Measurements from ENCODE around the gene OR4N2. TPM values are rescaled to one million over a fixed set of nuclear protein-coding genes. Genes with fewer than 3 reads are reported as not detected.
"Not testable (repeated sequence)": the region's sequence is repeated elsewhere in the genome, so short reads cannot be mapped to it uniquely, and the experiment has no call there.

OR4N2 gene
- not detected in 2 replicates for total RNA-seq

GRCh38 chr14:19803470-19803869 lies at the start of gene OR4N2:
Gene OR4N2 (plus strand): TSS chr14:19803770. CDS start chr14:19827449, 23,679 bp downstream.
- DNase-seq (ENCODE audit: extremely low read depth, low read depth, low spot score), result not testable (repeated sequence)

- DNase-seq (ENCODE audit: extremely low read depth, low read depth, low spot score), result no peak
These were observed 49.4 kb upstream of the OR4N2 start for GRCh38 chr14:19754172-19754571.

GRCh38 chr14:19771491-19771890 lies 32.1 kb upstream of the OR4N2 start:
- DNase-seq (ENCODE audit: extremely low read depth, low read depth, low spot score), result not testable (repeated sequence)

- DNase-seq (ENCODE audit: extremely low read depth, low read depth, low spot score), result no peak
These were observed 31.6 kb upstream of the OR4N2 start for GRCh38 chr14:19771895-19772430.

GRCh38 chr14:19772454-19772853 lies 31.1 kb upstream of the OR4N2 start:
- not testable (repeated sequence) for DNase-seq (ENCODE audit: extremely low read depth, low read depth, low spot score)

- DNase-seq (ENCODE audit: extremely low read depth, low read depth, low spot score), result not testable (repeated sequence)
These were observed 30.4 kb upstream of the OR4N2 start, which contains the start of gene OR4M1 for GRCh38 chr14:19773204-19773603. Gene OR4M1 (plus strand): TSS chr14:19773504. CDS start chr14:19780323, 6,819 bp downstream.

GRCh38 chr14:19775587-19775986 lies 28.0 kb upstream of the OR4N2 start:
- DNase-seq (ENCODE audit: extremely low read depth, low read depth, low spot score), result no peak

GRCh38 chr14:19785848-19786247 lies 17.7 kb upstream of the OR4N2 start:
- DNase-seq (ENCODE audit: extremely low read depth, low read depth, low spot score), result not testable (repeated sequence)

GRCh38 chr14:19787318-19787717 lies 16.3 kb upstream of the OR4N2 start:
- not testable (repeated sequence) for DNase-seq (ENCODE audit: extremely low read depth, low read depth, low spot score)

GRCh38 chr14:19788150-19788549 lies 15.4 kb upstream of the OR4N2 start:
- DNase-seq (ENCODE audit: extremely low read depth, low read depth, low spot score), result not testable (repeated sequence)

GRCh38 chr14:19796520-19797108 lies 7.0 kb upstream of the OR4N2 start:
- not testable (repeated sequence) for DNase-seq (ENCODE audit: extremely low read depth, low read depth, low spot score)

GRCh38 chr14:19799880-19800279 lies 3.7 kb upstream of the OR4N2 start:
- DNase-seq (ENCODE audit: extremely low read depth, low read depth, low spot score), result no peak

GRCh38 chr14:19800282-19801117 lies 3.1 kb upstream of the OR4N2 start:
- no peak for DNase-seq (ENCODE audit: extremely low read depth, low read depth, low spot score)

- no peak for DNase-seq (ENCODE audit: extremely low read depth, low read depth, low spot score)
These were observed 2.5 kb upstream of the OR4N2 start for GRCh38 chr14:19801118-19801464.

GRCh38 chr14:19813171-19813920 lies 9.8 kb downstream of the OR4N2 start:
- not testable (repeated sequence) for DNase-seq (ENCODE audit: extremely low read depth, low read depth, low spot score)

GRCh38 chr14:19819879-19820278 lies 16.3 kb downstream of the OR4N2 start:
- not testable (repeated sequence) for DNase-seq (ENCODE audit: extremely low read depth, low read depth, low spot score)

GRCh38 chr14:19821016-19821415 lies 17.4 kb downstream of the OR4N2 start:
- DNase-seq (ENCODE audit: extremely low read depth, low read depth, low spot score), result not testable (repeated sequence)

- no peak for DNase-seq (ENCODE audit: extremely low read depth, low read depth, low spot score)
These were observed 19.6 kb downstream of the OR4N2 start for GRCh38 chr14:19823178-19823577.

- no peak for DNase-seq (ENCODE audit: extremely low read depth, low read depth, low spot score)
These were observed 20.2 kb downstream of the OR4N2 start for GRCh38 chr14:19823765-19824164.

- not testable (repeated sequence) for DNase-seq (ENCODE audit: extremely low read depth, low read depth, low spot score)
These were observed 24.2 kb downstream of the OR4N2 start for GRCh38 chr14:19827626-19828244.

GRCh38 chr14:19828314-19828713 lies 24.7 kb downstream of the OR4N2 start:
- no peak for DNase-seq (ENCODE audit: extremely low read depth, low read depth, low spot score)
